Midbrain (tissue), 1 donor: Measurements from ENCODE around the gene ADAM8.
"Not testable (repeated sequence)": the region's sequence is repeated elsewhere in the genome, so short reads cannot be mapped to it uniquely, and the experiment has no call there.

Experiments
- DNase-seq: peaks from one replicate; lab custom pipeline; 2025; lab: John Stamatoyannopoulos, UW

Gene ADAM8

DNA sequence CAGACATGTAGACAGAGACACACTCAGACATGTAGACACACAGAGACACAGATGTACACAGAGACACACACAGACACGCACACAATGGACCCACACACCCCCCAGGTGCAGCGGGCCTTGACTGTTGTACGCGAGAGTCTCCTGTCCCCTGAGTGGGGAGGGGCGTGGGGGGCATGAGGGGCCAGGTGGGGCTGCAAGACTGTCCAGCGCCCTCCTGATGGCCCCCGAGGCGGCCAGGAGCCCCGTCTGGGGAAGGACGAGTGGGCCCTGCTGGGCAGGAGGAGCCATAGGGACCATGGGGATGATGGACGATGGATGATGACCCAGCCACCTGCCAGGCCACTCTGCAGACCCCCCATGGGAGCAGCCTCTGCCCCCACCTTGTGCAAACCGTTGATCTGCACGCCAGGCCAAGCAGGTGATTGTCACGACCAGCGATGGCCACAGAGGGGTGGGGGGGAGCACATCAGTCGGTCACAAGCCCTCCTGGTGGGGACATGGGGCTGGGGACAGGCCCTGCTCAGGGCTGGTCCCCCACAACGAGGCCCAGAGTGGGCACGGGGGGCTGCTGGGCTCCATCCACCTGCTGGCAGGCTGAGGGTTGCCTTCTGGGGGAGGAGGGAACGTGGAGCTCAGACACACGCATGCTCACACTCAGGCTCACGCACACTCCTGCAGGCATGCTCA is 27.4 kb downstream of the ADAM8 start:
- no peak for DNase-seq

DNA sequence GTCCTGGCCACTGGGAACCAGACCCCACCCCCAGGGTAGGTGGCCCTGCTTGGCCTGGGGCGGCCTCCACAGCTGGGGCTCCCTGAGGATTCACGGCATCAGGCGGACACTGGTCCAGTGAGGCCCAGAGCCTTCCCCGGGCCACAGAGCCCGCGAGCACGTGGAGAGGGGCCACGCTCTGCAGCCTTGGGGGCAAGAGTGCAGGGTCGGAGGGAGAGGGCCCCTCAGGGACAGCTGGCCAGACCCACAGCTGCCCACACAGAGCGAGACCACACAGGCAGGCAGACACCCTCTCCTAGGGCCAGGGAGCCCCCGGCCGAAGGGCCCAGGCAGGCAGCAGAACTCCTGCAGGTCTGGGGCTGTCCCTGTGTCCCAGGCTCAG is 28.3 kb downstream of the ADAM8 start:
- DNase-seq, result no peak

DNA sequence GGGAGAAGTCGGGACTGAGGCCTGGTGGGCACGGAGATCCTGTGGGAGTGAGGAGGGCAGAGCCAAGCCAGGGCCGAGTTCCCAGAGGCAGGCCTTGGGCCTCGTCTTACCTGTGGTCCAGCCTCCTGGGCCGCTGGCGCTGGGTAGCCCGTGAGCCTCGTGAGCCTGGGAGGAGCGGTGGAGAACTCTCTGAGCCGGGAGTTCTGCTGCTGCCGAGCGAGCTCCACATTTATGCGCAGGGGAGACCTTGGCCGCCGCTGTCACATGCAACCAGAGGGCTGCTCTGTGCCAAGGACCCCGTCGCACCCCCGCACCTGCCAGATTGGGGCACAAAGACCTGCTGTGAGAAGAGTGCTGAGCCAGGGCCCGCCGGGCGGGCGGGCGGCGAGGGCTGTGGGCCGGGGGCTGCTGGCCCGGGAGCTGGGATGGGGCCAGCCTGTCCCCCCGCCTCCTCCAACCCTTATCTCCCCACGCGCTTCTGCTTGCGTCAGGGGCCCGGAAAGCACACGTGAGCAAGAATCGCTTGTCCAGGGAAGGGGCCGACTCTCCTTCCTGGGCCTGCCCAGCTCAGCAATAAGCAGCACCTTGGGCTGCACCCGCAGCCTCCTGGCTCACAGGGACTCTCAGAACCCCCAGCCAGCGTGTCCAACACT is 28.9 kb downstream of the ADAM8 start:
- DNase-seq, result no peak

DNA sequence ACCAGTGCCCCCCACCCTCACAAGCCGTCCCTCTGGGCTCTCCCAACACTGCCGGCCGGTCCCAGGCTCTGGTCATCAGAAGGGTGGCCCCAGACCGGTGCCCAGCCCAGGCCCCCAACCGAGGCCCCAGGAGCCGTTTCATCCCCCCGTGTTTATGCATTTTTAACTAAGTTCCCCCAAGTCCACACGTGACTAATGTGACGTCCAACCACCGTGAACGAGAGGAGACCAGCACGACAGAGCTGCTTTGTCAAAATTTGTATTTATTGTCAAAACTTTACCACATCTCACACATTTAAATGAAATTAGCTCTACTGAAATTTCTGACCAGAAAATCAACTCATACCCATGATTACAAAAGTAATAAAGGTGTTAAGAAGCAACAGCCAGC is 30.4 kb downstream of the ADAM8 start:
- no peak for DNase-seq

DNA sequence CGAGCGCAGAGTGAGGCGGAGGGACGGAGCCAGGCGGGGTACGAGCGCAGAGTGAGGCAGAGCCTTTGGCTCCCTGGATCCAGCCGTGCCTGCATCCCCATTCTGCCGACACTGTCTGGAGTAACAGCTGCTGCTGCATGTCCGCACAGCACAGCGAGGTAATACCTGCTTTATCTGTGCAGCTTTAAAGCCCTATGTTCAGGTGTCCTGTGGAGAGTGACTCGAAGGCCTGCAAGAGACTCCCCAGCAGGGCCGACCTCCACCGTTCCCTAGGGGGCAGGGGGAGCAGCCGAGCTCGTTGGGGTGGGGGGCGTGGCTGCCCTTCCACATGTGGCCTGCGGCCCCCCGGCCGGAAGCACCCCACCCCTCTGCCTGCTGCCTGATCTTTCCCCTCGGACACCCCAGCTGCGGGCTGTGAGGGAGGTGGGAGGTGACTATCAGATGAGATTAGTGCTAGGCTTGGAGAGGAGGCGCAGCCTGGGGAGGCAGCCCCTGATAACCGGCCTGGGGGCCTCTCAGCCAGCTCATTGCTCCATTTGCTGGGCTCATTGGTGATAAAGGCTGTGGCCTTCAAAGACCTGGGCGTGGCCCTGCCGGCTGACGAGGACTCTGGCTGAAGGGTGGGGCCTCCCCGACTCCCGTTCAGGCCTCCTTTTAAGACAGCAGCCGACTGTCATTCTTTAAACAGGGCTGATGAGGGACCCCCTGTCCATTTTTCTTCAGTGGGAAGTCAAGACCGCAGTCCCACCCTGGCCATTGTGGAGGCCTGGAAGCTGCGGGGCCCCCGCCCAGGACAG is 31.0 kb downstream of the ADAM8 start:
- no peak for DNase-seq

DNA sequence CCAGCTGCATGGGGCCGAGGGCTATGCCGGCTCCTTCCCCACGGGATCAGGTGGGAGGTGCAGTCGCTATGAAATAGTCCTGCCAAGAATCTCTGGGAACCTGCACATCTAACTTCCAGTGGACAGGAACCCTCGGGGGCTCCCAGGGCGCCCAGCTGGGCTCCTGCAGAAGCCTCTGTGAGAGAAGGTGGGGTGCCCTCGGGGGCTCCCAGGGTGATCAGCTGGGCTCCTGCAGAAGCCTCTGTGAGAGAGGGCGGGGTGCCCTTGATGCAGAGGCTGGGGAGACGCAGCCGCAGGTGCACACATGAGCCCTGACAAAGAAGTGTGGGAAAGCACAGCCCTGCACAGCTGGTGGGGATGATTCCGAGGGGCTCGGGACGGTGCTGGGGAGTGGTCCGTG is 33.1 kb downstream of the ADAM8 start:
- DNase-seq, result no peak

DNA sequence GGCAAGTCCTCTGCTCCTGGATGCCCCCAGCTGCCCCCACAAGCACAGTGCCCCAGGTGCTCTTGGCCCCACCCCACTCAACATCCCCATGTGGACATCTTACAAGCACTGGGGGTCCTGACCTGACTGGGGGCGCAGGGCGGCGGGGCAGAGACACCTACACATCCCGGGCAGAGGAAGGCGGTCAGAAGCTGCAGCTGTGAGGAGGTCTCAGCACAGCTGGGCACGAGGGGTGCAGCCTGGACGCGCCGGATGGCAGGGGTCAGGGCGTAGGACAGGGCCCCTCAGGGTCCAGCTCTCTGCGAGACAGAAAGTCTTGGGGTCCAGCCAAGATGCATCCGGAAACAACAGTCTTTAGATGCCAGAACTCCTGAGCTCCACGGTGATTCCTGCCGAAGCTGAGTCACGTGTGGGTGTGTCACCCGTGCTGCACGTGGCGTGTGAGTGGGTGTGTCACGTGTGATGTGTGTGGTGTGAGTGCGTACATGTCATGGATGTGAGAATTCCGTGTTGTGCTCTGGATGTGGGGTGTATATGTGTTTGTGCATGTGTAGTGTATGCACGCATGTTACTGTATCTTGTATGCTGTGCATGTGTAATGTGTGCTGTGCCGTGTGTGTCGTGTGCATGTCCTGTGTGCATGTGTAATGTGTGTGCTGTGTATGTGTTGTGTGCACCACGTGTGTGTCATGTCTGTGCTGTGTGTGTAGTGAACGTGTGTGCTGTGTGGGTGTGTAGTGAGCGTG is 33.9 kb downstream of the ADAM8 start:
- DNase-seq, result no peak

DNA sequence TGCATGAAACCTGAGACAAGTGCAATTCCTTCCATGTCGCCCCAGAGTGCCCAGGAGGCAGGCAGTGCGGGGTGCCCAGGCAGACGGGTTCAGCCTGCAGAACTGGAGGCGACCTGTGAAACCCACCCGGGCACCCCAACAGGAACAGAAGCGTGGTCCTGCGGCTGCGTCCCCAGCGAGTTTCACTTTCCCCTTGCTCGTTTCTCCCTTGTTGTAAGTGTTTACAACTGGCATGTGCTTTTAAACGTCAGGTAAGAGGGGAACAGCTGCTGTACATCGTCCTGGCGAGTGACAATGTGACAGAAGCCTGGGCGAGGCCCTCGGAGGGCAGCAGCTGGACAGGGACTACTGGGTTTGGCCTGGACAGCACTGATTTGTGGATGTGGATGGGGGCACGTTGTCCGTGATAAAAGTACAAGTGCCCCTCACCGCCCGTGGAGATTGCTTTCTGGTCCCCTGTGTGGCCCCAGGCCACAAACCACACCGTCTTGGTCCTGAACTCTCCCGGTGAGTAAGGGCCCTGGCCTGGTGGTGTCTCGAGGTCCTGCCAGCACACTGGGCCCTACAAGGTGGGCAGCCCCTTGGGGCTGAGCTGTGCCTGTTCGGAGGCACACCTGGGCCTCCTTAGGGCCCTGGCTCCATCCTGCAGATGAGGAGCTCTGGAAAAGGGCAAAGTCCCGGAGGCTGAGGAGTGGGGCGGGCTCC is 35.0 kb downstream of the ADAM8 start:
- DNase-seq, result no peak

DNA sequence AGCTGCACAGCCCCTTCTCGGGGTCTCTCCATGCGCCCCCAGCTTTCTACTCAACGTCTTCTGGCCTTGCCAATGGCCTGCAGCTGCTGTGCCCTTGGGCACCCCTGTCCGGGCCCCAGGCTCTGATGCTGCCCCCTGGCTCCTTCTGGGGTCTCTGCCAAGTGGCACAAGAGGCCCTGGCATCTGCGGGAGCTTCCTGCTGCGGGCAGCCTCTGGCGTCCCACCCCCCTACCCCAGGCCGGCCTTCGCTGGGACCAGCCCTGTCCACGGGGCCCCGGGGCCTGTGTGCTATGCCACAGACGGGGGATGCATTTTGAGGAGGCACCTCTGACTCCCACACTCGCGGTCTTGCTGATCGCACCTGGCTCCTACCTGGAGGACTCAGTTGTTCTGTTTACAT is 36.7 kb downstream of the ADAM8 start:
- no peak for DNase-seq

DNA sequence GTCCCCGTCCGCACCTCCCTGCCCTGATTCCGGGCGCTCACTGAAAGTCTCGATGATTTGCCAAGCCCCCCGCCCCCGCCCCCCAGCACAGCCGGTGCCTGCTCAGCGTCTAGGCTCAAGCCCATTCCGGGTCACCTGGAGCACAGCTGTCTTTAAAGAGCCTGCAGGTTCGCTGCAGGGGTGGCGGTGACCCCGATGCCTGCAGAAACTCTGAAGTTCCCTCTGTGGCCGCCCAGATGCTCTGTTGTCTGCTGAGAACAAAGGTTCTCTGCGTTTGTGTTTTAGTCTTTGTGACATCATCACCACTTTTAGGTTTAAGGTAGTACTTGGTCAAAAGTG is 38.2 kb downstream of the ADAM8 start:
- DNase-seq, result no peak

DNA sequence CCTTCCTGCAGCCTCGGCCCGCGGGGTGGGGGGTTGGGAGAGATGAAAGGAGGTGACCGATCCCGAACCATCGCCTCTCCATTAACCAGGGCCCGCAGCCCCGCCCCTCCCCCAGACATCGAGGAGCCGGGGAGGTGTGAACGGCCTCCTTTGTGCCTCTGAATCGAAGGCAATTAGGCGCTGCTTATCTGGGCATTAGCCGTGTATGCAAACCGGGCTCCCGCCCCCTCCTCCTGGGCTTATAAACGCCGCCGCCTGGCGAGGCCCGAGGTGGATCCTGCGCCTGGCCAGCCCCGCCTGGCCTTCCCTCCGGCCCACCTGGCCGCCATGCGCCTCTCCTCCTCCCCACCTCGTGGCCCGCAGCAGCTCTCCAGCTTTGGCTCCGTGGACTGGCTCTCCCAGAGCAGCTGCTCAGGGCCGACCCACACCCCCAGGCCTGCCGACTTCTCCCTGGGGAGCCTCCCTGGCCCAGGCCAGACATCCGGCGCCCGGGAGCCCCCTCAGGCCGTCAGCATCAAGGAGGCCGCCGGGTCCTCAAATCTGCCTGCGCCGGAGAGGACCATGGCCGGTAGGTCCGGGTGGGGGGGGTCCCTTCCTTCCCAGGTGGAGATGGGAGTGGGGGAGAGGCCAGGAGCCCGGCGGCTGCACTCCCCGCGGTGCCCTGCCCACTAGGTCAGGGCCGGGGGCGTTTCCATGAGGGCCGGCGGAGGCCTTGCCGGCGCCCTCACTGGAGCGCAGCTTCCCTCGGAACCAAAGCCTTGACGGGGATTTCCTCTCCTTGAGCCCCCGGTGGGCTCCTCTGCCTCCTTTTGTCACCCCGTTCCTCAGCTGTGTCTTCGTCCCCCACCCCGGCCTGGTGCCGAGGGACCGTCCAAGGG is 38.8 kb downstream of the ADAM8 start, which contains the start of gene VENTX:
Gene VENTX (plus strand): TSS at position 268 of the 878 bp plus-strand sequence. CDS start 60 bp downstream, at position 328.
- DNase-seq, result no peak

DNA sequence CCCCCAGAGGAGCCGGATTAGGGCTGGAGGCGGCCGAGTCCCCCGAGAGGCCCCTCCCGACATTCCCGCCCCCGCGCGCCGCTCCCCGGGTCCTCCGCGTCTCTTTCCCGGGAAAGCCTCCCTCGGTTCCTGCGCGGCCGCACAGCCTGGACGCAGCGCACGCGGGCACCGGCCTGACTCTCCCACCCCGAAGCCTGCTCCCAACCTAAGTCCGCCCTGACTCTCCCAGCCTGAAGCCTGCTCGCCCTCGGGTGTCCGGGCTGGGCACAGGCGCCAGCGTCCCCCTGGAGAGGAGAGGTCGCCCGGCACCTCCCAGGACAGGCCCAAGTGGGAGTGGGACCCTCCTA is 39.5 kb downstream of the ADAM8 start:
- DNase-seq, result no peak

DNA sequence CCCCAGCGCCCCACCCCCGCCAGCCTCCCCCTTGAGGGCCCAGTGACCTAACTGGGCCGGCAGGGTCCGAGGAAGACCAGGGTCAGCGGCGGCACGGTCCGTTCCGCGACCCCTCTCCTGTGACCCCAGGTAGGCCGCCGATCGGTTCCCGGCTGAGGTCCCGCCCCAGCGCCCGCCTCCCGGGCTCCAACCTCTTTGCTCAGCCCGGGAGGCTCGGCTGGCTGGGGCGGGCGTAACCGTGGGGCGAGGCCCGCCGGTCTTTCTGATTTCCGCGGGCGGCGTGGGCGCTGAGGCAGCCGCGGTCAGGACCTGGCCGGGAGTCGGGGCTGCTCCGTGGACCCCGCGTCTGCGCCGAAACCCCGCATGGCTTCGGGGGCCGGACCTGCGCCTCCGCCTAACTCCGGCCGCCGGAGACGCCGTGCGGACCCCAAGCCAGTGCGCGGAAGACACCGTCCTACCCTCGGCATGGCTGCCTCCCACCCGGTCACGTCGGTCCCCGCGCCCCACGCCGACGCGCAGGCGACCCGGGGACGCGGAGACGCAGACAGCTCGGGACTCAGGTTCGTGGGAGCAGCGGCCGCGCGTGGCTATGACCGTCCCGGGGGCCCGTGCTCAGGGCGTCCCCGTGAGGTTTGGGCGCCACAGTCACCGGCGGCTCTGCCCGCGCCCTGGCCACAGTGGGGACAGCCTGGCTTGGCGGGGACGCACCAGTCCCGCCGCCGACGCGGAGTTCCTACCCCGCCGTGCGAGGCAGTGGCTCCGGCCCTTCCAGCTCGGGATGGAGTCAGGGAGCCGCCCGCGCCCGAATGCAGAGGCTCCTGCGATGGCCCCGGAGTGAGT is 40.0 kb downstream of the ADAM8 start:
- DNase-seq, result no peak

DNA sequence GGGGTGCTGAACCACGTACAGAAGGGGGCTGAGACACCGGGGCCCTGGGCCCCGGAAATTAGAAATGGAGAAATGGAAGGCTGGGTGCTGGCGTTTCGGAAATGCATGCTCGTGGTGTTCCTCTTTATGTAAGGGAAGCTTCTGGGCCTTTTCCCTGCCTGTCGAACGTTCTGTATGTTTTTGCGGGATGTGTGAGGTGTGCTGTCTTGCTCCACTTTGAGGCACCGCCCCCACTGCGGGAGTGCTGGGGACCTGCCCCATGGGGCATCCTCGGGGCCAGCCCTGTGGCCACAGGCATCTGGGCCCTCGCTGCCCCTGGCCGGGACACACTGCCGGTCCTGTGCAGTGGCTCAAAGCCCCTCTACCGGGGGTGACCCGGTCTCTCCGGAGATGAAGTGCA is 40.7 kb downstream of the ADAM8 start:
- DNase-seq, result no peak

DNA sequence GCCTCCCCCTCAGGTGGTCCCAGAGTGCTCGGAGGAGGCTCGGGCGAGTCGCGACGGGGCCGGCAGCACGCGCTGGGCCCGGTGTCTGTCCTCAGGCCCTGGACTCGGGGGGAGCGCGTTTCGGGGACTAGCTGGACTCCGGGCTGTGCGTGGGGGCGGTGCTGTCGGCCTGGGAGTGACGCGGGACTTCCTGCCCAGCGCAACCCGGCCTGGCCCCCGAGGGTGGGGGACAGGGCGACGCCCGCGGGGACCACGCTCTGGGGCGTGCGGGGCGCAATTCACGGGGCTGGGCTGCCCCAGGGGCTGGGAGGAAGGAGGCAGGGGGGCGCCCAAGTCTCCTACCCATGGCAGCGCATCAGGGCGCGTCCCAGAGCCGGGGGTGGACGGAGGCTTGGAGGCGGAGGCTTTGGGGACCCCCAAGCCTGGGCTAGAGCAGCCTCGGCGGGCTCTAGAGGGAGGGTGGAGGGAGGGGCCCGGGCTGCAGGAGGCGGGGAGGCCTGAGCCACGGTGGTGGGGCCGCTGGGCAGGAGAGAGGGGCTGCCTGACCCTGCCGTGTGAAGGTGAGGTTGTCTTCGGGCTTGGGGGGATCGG is 41.3 kb downstream of the ADAM8 start:
- no peak for DNase-seq

DNA sequence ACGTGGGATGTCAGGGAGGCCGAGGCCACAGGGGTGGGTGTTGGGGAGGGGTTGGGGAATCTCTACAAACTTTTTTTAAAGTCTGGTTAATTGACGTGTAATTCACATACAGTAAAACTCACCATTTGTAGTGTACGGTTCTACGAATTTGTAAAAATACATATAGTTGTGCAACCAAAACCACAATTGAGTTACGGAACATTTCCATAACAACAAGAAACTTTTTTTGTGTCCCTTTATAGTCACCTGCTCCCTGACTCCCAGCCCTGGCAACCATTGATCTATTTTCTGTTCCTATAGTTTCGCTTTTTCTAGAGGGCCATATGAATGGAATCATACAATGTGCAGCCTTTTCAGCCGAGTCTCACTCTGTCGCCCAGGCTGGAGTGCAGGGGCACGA is 41.9 kb downstream of the ADAM8 start:
- not testable (repeated sequence) for DNase-seq

DNA sequence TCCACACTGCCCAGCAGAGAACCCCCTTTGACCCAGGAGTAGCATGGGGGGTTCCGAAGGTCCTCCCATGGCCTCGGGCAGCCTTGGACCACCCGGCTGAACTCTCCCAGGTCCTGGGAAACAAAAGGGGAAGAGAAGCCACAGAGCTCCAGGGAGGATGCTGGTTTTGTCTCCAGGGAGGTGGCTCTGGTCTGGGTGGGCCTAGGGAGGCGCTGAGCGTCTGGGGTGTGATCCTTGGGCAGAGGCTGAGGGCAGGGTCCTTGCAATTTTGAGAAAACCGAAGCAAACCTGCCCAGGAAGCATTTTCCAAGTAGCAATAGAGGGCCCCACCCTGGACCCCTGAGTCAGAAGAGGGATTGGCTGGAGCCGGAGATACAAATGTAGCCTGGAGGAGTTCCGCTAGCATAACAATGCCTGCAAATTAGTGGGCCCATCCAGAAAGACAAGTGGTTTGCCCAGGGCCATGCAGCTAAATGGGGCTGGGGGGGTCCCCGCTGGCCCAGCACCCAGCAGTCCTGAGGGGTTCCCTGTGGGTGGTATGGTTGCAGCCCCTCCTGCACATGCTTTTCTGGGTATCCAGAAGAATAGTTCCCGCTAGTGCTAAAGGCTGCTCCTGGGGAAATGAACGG is 44.6 kb downstream of the ADAM8 start:
- no peak for DNase-seq

DNA sequence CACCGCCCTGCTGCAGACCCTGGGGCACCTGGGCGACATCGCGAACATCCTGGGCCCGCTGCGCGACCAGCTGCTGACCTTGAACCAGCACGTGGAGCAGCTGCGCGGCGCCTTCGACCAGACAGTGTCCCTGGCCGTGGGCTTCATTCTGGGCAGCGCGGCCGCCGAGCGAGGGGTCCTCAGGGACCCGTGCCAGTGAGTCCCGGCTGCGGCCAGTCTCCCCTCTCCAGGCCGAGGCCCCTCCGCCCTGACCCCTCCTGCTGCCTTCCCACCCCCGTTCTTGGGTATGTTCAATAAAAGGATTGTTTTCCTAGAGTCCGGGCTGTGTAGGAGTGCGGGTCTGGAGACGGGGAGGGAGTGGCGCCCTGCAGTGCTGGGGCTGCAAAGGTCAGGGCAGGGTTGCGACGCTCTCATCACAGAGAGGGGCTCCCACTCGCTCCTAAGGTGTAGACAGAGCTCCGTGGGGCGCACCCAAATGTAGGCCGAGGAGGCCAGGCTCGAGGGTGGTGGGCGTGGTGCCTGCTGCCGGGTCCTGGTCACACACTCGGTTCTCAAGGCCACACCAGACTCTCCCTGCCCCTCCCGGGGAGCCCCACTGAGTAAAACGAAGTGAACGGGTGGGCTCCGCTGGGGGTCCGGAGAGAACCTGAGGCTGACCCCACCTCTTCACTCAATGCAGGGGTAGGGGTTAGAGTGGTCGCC is 45.3 kb downstream of the ADAM8 start:
- DNase-seq, result no peak
